Liver (tissue), 9 donors: ENCODE results near the gene SLC17A2. TPM values are rescaled to one million over a fixed set of nuclear protein-coding genes. Genes with fewer than 3 reads are reported as not detected.
A peak's percentile ranks its signal among the peaks of the same experiment; 100 is the strongest.

Source experiments
- DNase-seq: peaks from one replicate; pipeline ENCODE4 v3.0.0-alpha.2; 2017; ENCODE audit warnings: low spot score
- H3K27ac ChIP-seq, 2 donors: one replicate each; pipeline ENCODE4 v1.7.0; 2013; ENCODE audit warnings: inconsistent platforms in 2 of 2, low read length in 2 of 2, control low read depth in 1 of 2, low read depth in 1 of 2, mild to moderate bottlenecking in 1 of 2
- H3K27me3 ChIP-seq, 4 donors: one replicate each; pipeline versions ENCODE4 v1.6.1 to v1.7.0; 2013; ENCODE audit warnings: low read length in 3 of 4, inconsistent platforms in 1 of 4, mild to moderate bottlenecking in 1 of 4, moderate library complexity in 1 of 4; ENCODE audit not compliant: control insufficient read depth in 4 of 4, insufficient read depth in 4 of 4
- H3K36me3 ChIP-seq, 4 donors: one replicate each; pipeline versions ENCODE4 v1.6.1 to v1.7.0; 2013; ENCODE audit warnings: low read length in 3 of 4, mild to moderate bottlenecking in 3 of 4, low read depth in 1 of 4, moderate library complexity in 1 of 4; ENCODE audit not compliant: control insufficient read depth in 4 of 4, insufficient read depth in 3 of 4
- H3K4me1 ChIP-seq, 4 donors: one replicate each; pipeline versions ENCODE4 v1.6.1 to v1.7.0; 2013; ENCODE audit warnings: low read length in 3 of 4, mild to moderate bottlenecking in 3 of 4, moderate library complexity in 1 of 4; ENCODE audit not compliant: control insufficient read depth in 4 of 4, insufficient read depth in 4 of 4
- H3K4me3 ChIP-seq, 3 donors: one replicate each; pipeline versions ENCODE4 v1.6.1 to v1.7.0; 2013; ENCODE audit warnings: low read length in 3 of 3, control low read depth in 1 of 3, low read depth in 1 of 3, mild to moderate bottlenecking in 1 of 3
- H3K9ac ChIP-seq, 2 donors: one replicate each; pipeline ENCODE4 v1.7.0; 2013; ENCODE audit warnings: low read length in 2 of 2, mild to moderate bottlenecking in 2 of 2, moderate library complexity in 2 of 2, control low read depth in 1 of 2, low read depth in 1 of 2
- H3K9me3 ChIP-seq, 4 donors: one replicate each; pipeline versions ENCODE4 v1.6.1 to v1.7.0; 2013; ENCODE audit warnings: low read length in 3 of 4; ENCODE audit not compliant: control insufficient read depth in 4 of 4
- EGR1 ChIP-seq, 2 donors: IDR thresholded peaks; 2 replicates each; pipeline ENCODE4 v1.6.1; 2016 to 2018; ENCODE audit warnings: antibody characterized with exemption in 2 of 2, low read depth in 2 of 2
- FOXA1 ChIP-seq: IDR thresholded peaks from 2 replicates; pipeline ENCODE4 v1.6.1; 2016; ENCODE audit warnings: antibody characterized with exemption
- FOXA2 ChIP-seq: IDR thresholded peaks from 2 replicates; pipeline ENCODE4 v1.6.1; 2016; ENCODE audit warnings: antibody characterized with exemption
- GABPA ChIP-seq, 2 donors: IDR thresholded peaks in 1 of 2; conservative IDR thresholded peaks in 1 of 2; 2 replicates each; pipeline ENCODE4 v1.6.1; 2016; ENCODE audit warnings: antibody characterized with exemption in 2 of 2, mild to moderate bottlenecking in 1 of 2, moderate library complexity in 1 of 2
- HNF4A ChIP-seq, 2 donors: conservative IDR thresholded peaks; 2 replicates each; pipeline ENCODE4 v1.6.1; 2016; ENCODE audit warnings: antibody characterized with exemption in 2 of 2, mild to moderate bottlenecking in 2 of 2
- HNF4G ChIP-seq: IDR thresholded peaks from 2 replicates; pipeline ENCODE4 v1.6.1; 2016; ENCODE audit warnings: antibody characterized with exemption
- JUND ChIP-seq, 2 donors: IDR thresholded peaks; 2 replicates each; pipeline ENCODE4 v1.6.1; 2016; ENCODE audit warnings: antibody characterized with exemption in 2 of 2
- MAX ChIP-seq: IDR thresholded peaks from 2 replicates; pipeline ENCODE4 v1.6.1; 2016; ENCODE audit warnings: antibody characterized with exemption
- NR2F2 ChIP-seq: IDR thresholded peaks from 2 replicates; pipeline ENCODE4 v1.6.1; 2016; ENCODE audit warnings: antibody characterized with exemption
- RAD21 ChIP-seq, 2 donors: IDR thresholded peaks; 2 replicates each; pipeline ENCODE4 v1.6.1; 2016; ENCODE audit warnings: antibody characterized with exemption in 2 of 2, mild to moderate bottlenecking in 2 of 2
- RXRA ChIP-seq, 2 donors: IDR thresholded peaks; 2 replicates each; pipeline ENCODE4 v1.6.1; 2017 to 2018; ENCODE audit warnings: antibody characterized with exemption in 2 of 2, mild to moderate bottlenecking in 1 of 2
- SP1 ChIP-seq: IDR thresholded peaks from 2 replicates; pipeline ENCODE4 v1.6.1; 2018; ENCODE audit warnings: antibody characterized with exemption, mild to moderate bottlenecking
- TAF1 ChIP-seq: conservative IDR thresholded peaks from 2 replicates; pipeline ENCODE4 v1.6.1; 2016; ENCODE audit warnings: antibody characterized with exemption, mild to moderate bottlenecking
- YY1 ChIP-seq: IDR thresholded peaks from 2 replicates; pipeline ENCODE4 v1.6.1; 2016; ENCODE audit warnings: antibody characterized with exemption, mild to moderate bottlenecking
- ZBTB33 ChIP-seq: IDR thresholded peaks from 2 replicates; pipeline ENCODE4 v1.6.1; 2016; ENCODE audit warnings: antibody characterized with exemption
- WGBS: extraction: QIAGEN DNeasy Blood & Tissue Kit; methylation state at CpG from one replicate; pipeline ENCODE4 v1.1.7; 2013; 5-methylcytosine and 5-hydroxymethylcytosine counted together
- polyA plus RNA-seq, 2 donors: library from polyadenylated mRNA; stranded (reverse) in 1 of 2; unstranded in 1 of 2; fragments of 200-250 nt in 1 of 2; fragments of >200 nt in 1 of 2; fragmentation: Nextera tagmentation in 1 of 2; extraction: Ambion mirVana in 1 of 2; gene quantifications; one replicate each; pipeline versions ENCODE4 v1.2.1 to v1.2.3, GENCODE V29; 2013 to 2015
- total RNA-seq, 2 donors: library from RNA; depleted of rRNA; stranded (reverse); fragments of >200 nt; gene quantifications; one replicate each; pipeline ENCODE4 v1.2.3, GENCODE V29; 2014
- TF ChIP-seq, protein P1 (sequence below): IDR thresholded peaks from 2 replicates; pipeline ENCODE4 v1.6.1; 2016; ENCODE audit warnings: antibody characterized with exemption, mild to moderate bottlenecking
- TF ChIP-seq, protein P2 (sequence below): IDR thresholded peaks from 2 replicates; pipeline ENCODE4 v1.6.1; 2016; ENCODE audit warnings: antibody characterized with exemption
- TF ChIP-seq, protein P3 (sequence below): fragments of 150-350 bp; IDR thresholded peaks from 2 replicates; pipeline ENCODE4 v1.5.1; 2017; ENCODE audit warnings: improper control_type of control experiment, low read depth, low read length; ENCODE audit not compliant: missing input control
- donor health status: healthy.
- donor health status: healthy.
- donor health status: healthy.
- donor health status: healthy.
- donor health status: healthy.

The SLC17A2 gene
- total and polyA plus RNA-seq, 4 donors = 26.2 to 88.1 (median 37.8) TPM

DNA sequence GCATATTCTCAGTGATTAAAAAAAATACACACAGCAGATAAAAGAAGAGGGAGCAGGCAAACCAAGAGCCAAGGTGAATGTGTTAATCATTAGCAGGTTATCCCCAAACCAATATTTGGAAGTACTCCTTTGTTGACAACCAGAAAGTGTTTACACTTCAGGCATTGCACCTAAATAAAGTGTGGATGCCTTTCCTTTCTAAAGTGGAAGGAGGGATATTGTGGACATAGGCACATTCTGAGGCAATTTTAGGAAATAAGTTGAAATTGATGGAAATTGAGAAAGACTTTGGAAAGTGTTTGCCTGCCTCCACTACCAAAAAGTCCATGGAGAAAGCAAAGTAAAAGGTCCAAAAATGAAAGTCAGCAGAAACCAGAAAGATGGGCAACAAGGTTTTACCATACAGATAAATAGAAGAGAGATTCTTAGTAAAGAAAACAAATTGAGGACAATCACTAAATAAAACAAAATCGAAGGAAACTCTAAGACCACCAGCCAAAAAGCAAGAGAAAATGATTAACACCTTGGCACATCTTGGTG is 22.9 kb downstream of the SLC17A2 start:
- no peaks in the 10 kb centered on the region for H3K27me3 ChIP-seq
- H3K36me3 ChIP-seq = peaks cover 0 to 11% (median 8%) of the 10 kb centered on the region in 4 donors
- WGBS = 16% methylated on average over 1 of the region's 1 CpG
- H3K27ac ChIP-seq = peak overlapping the region; percentile 3 to 62
- no peak overlapping the region for H3K9ac ChIP-seq
- no peak overlapping the region for H3K4me3 ChIP-seq
- no peaks in the 10 kb centered on the region for H3K9me3 ChIP-seq
- TF ChIP-seq, protein P1, sequence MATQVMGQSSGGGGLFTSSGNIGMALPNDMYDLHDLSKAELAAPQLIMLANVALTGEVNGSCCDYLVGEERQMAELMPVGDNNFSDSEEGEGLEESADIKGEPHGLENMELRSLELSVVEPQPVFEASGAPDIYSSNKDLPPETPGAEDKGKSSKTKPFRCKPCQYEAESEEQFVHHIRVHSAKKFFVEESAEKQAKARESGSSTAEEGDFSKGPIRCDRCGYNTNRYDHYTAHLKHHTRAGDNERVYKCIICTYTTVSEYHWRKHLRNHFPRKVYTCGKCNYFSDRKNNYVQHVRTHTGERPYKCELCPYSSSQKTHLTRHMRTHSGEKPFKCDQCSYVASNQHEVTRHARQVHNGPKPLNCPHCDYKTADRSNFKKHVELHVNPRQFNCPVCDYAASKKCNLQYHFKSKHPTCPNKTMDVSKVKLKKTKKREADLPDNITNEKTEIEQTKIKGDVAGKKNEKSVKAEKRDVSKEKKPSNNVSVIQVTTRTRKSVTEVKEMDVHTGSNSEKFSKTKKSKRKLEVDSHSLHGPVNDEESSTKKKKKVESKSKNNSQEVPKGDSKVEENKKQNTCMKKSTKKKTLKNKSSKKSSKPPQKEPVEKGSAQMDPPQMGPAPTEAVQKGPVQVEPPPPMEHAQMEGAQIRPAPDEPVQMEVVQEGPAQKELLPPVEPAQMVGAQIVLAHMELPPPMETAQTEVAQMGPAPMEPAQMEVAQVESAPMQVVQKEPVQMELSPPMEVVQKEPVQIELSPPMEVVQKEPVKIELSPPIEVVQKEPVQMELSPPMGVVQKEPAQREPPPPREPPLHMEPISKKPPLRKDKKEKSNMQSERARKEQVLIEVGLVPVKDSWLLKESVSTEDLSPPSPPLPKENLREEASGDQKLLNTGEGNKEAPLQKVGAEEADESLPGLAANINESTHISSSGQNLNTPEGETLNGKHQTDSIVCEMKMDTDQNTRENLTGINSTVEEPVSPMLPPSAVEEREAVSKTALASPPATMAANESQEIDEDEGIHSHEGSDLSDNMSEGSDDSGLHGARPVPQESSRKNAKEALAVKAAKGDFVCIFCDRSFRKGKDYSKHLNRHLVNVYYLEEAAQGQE = peak; percentile 72
- TF ChIP-seq GABPA (IDR thresholded peaks at IDR 0.05 in 1 of 2, conservative IDR thresholded peaks at IDR 0.05 in 1 of 2) (no peak), TAF1 (no peak), HNF4G (no peak), MAX (peak; percentile 65), NR2F2 (no peak), RAD21 (IDR thresholded peaks at IDR 0.05) (peak in 1 of 2 donors; percentile 7), RXRA (IDR thresholded peaks at IDR 0.05) (peak; percentile 72), SP1 (peak; percentile 64), YY1 (peak; percentile 75), EGR1 (IDR thresholded peaks at IDR 0.05; ENCODE audit: low read depth in 2 of 2) (peak in 1 of 2 donors; percentile 24), FOXA2 (peak; percentile 98), ZBTB33 (peak; percentile 45), HNF4A (conservative IDR thresholded peaks at IDR 0.05) (peak; percentile 47 to 69), JUND (IDR thresholded peaks at IDR 0.05) (peak; percentile 49 to 51), FOXA1 (peak; percentile 96)
- TF ChIP-seq, protein P2, sequence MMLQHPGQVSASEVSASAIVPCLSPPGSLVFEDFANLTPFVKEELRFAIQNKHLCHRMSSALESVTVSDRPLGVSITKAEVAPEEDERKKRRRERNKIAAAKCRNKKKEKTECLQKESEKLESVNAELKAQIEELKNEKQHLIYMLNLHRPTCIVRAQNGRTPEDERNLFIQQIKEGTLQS = peak; percentile 13
- TF ChIP-seq, protein P3, sequence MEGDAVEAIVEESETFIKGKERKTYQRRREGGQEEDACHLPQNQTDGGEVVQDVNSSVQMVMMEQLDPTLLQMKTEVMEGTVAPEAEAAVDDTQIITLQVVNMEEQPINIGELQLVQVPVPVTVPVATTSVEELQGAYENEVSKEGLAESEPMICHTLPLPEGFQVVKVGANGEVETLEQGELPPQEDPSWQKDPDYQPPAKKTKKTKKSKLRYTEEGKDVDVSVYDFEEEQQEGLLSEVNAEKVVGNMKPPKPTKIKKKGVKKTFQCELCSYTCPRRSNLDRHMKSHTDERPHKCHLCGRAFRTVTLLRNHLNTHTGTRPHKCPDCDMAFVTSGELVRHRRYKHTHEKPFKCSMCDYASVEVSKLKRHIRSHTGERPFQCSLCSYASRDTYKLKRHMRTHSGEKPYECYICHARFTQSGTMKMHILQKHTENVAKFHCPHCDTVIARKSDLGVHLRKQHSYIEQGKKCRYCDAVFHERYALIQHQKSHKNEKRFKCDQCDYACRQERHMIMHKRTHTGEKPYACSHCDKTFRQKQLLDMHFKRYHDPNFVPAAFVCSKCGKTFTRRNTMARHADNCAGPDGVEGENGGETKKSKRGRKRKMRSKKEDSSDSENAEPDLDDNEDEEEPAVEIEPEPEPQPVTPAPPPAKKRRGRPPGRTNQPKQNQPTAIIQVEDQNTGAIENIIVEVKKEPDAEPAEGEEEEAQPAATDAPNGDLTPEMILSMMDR = no peak
- peaks cover 11 to 51% (median 40%) of the 10 kb centered on the region in 4 donors for H3K4me1 ChIP-seq
- no peak for DNase-seq
